ENCODE data around the gene PLXND1. TPM values are rescaled to one million over a fixed set of nuclear protein-coding genes. Genes with fewer than 3 reads are reported as not detected.

The PLXND1 gene
- total RNA-seq, 2 experiments from 2014 or later = 4.7 to 6.0 TPM

GRCh38 chr3:129560911-129561594, 45.4 kb downstream of the PLXND1 start:
- Histone ChIP-seq H3K9me3 (ENCODE audit: low read length) (no peaks in the 10 kb centered on the region), H4K20me1 (ENCODE audit: insufficient read depth, low read length) (no peaks in the 10 kb centered on the region), H3K36me3 (ENCODE audit: insufficient read depth, low read length) (no peaks in the 10 kb centered on the region), H3K4me3 (ENCODE audit: low read depth, low read length, poor library complexity, severe bottlenecking) (no peak overlapping the region), H3K79me2 (ENCODE audit: insufficient read depth, low read depth, low read length) (no peaks in the 10 kb centered on the region), H2AFZ (ENCODE audit: low read length) (0 out of 2 replicates have a peak overlapping the region, but pooled peaks have one; percentile 51), H3K4me2 (ENCODE audit: low read length) (no peak overlapping the region), H3K9me2 (ENCODE audit: insufficient read depth, low read length) (no peaks in the 10 kb centered on the region), H3K27ac (ENCODE audit: low read depth, low read length, poor library complexity, severe bottlenecking) (no peak overlapping the region), H3K4me1 (ENCODE audit: insufficient read depth, low read length, poor library complexity, severe bottlenecking) (peaks cover 35% of the 10 kb centered on the region)
- intact Hi-C loops (cut with micrococcal nuclease; ENCODE audit: unreplicated experiment) = no loop called here
- no TSS peak for BruUV-seq (replicated peaks)
- ChIA-PET POLR2A (interaction anchor here (0.6 kb wide), 1 partner anchor 416 kb away, joined by 5 read pairs; no protein-coding TSS in a partner anchor), CTCF (ENCODE audit: unreplicated experiment) (no interaction called here)
- TF ChIP-seq CTCF (conservative IDR thresholded peaks at IDR 0.05; ENCODE audit: low read length) (no peak), EZH2phosphoT487 (IDR thresholded peaks at IDR 0.05; ENCODE audit: borderline replicate concordance, low read depth, low read length) (no peak)
- no peak for DNase-seq (ENCODE audit: low spot score)

GRCh38 chr3:129560269-129560787, 46.1 kb downstream of the PLXND1 start:
- no peak for DNase-seq (ENCODE audit: low spot score)
- POLR2A ChIA-PET = no interaction called here
- no peak overlapping the region for H3K4me3 ChIP-seq (ENCODE audit: low read depth, low read length, poor library complexity, severe bottlenecking)
- H3K27ac ChIP-seq (ENCODE audit: low read depth, low read length, poor library complexity, severe bottlenecking) = no peak overlapping the region
- H2AFZ ChIP-seq (ENCODE audit: low read length) = 0 out of 2 replicates have a peak overlapping the region, but pooled peaks have one; percentile 51
- no peaks in the 10 kb centered on the region for H3K79me2 ChIP-seq (ENCODE audit: insufficient read depth, low read depth, low read length)
- no peaks in the 10 kb centered on the region for H3K36me3 ChIP-seq (ENCODE audit: insufficient read depth, low read length)
- no peak overlapping the region for H3K4me2 ChIP-seq (ENCODE audit: low read length)
- intact Hi-C loops (cut with micrococcal nuclease; ENCODE audit: unreplicated experiment) = no loop called here
- TF ChIP-seq EZH2phosphoT487 (IDR thresholded peaks at IDR 0.05; ENCODE audit: borderline replicate concordance, low read depth, low read length) (no peak), CTCF (conservative IDR thresholded peaks at IDR 0.05; ENCODE audit: low read length) (no peak)
- BruUV-seq (replicated peaks) = no TSS peak
- no peaks in the 10 kb centered on the region for H3K9me3 ChIP-seq (ENCODE audit: low read length)
- no peaks in the 10 kb centered on the region for H4K20me1 ChIP-seq (ENCODE audit: insufficient read depth, low read length)
- peaks cover 35% of the 10 kb centered on the region for H3K4me1 ChIP-seq (ENCODE audit: insufficient read depth, low read length, poor library complexity, severe bottlenecking)
- no peaks in the 10 kb centered on the region for H3K9me2 ChIP-seq (ENCODE audit: insufficient read depth, low read length)
- CTCF ChIA-PET (ENCODE audit: unreplicated experiment) = no interaction called here

- Histone ChIP-seq H2AFZ (ENCODE audit: low read length) (no peak overlapping the region), H3K4me1 (ENCODE audit: insufficient read depth, low read length, poor library complexity, severe bottlenecking) (peaks cover 38% of the 10 kb centered on the region), H3K9me3 (ENCODE audit: low read length) (no peaks in the 10 kb centered on the region), H3K9me2 (ENCODE audit: insufficient read depth, low read length) (no peaks in the 10 kb centered on the region), H3K4me3 (ENCODE audit: low read depth, low read length, poor library complexity, severe bottlenecking) (no peak overlapping the region), H3K4me2 (ENCODE audit: low read length) (peak overlapping the region; percentile 52; the same call in 1 of the 2 replicates), H3K79me2 (ENCODE audit: insufficient read depth, low read depth, low read length) (no peaks in the 10 kb centered on the region), H3K27ac (ENCODE audit: low read depth, low read length, poor library complexity, severe bottlenecking) (no peak overlapping the region), H4K20me1 (ENCODE audit: insufficient read depth, low read length) (no peaks in the 10 kb centered on the region), H3K36me3 (ENCODE audit: insufficient read depth, low read length) (no peaks in the 10 kb centered on the region)
- intact Hi-C loops (cut with micrococcal nuclease; ENCODE audit: unreplicated experiment) = no loop called here
- ChIA-PET CTCF (ENCODE audit: unreplicated experiment) (interaction anchor here (0.6 to 1.6 kb wide), 3 partner anchors 18 to 119 kb away, joined by 3 to 5 read pairs (median 3); no protein-coding TSS in a partner anchor), POLR2A (interaction anchor here (0.6 to 1.4 kb wide), 5 partner anchors 10 to 383 kb away, joined by 3 to 6 read pairs (median 4); no protein-coding TSS in a partner anchor)
- no TSS peak for BruUV-seq (replicated peaks)
- no peak for DNase-seq (ENCODE audit: low spot score)
- TF ChIP-seq EZH2phosphoT487 (IDR thresholded peaks at IDR 0.05; ENCODE audit: borderline replicate concordance, low read depth, low read length) = no peak
- TF ChIP-seq CTCF (conservative IDR thresholded peaks at IDR 0.05; ENCODE audit: low read length) = no peak
These were observed 46.9 kb downstream of the PLXND1 start for GRCh38 chr3:129559565-129560079.
